ENCODE data around the gene SPATA31C1. TPM values are rescaled to one million over a fixed set of nuclear protein-coding genes. Genes with fewer than 3 reads are reported as not detected.

SPATA31C1 gene
- total and polyA plus RNA-seq, 2 of the 8 experiments (the other 6 are each of a cell fraction or from before 2014, with no cell fraction given), result 0.15 TPM; not detected in 1

- Histone ChIP-seq H2BK15ac (ENCODE audit: low read length) (no peak overlapping the region), H4K8ac (ENCODE audit: extremely low read depth, insufficient read depth, low read length) (no peak overlapping the region), H2AK5ac (ENCODE audit: low read depth, low read length) (no peak overlapping the region), H4K91ac (replicated peaks; ENCODE audit: insufficient read length, low read length) (no peak overlapping the region), H2BK20ac (ENCODE audit: low read length) (no peak overlapping the region), H3K79me1 (ENCODE audit: low read depth, low read length) (no peaks in the 10 kb centered on the region), H3K4ac (replicated peaks; ENCODE audit: insufficient read length, low read depth, low read length) (no peak overlapping the region), H4K20me1 (replicated peaks in 1 of 2; ENCODE audit: control insufficient read depth in 1 of 2, insufficient read depth in 2 of 2, low read length in 2 of 2) (peaks cover 0 to 5% of the 10 kb centered on the region in 2 experiments), H3K4me2 (ENCODE audit: insufficient read depth in 1 of 2, low read depth in 2 of 2, low read length in 2 of 2) (no peak overlapping the region), H2AFZ (ENCODE audit: low read length) (no peak overlapping the region), H3K23me2 (ENCODE audit: low read depth, low read length) (peaks cover 8% of the 10 kb centered on the region; the same call in 1 of the 2 replicates), H3K79me2 (ENCODE audit: control insufficient read depth in 1 of 2, insufficient read depth in 2 of 2, low read length in 2 of 2) (no peaks in the 10 kb centered on the region), H3K18ac (ENCODE audit: extremely low read depth, low read length) (no peak overlapping the region), H3K4me1 (replicated peaks in 1 of 4; ENCODE audit: control insufficient read depth in 3 of 4, insufficient read depth in 4 of 4, low read length in 3 of 4) (no peaks in the 10 kb centered on the region), H2BK5ac (ENCODE audit: low read depth, low read length) (no peak overlapping the region), H3K27ac (ENCODE audit: low read depth, low read length) (no peak overlapping the region), H3K14ac (ENCODE audit: insufficient read length) (no peak overlapping the region), H3K56ac (replicated peaks; ENCODE audit: insufficient read length, low read depth, low read length) (no peak overlapping the region), H2BK120ac (replicated peaks; ENCODE audit: low read depth, low read length) (no peak overlapping the region), H2BK12ac (ENCODE audit: low read depth, low read length) (no peak overlapping the region), H3K4me3 (ENCODE audit: extremely low read depth in 1 of 4, insufficient read depth in 2 of 4, low read depth in 3 of 4, low read length in 4 of 4) (no peak overlapping the region), H3K23ac (ENCODE audit: insufficient read length) (no peak overlapping the region), H3K36me3 (ENCODE audit: control insufficient read depth in 2 of 4, insufficient read depth in 4 of 4, low read length in 3 of 4) (no peaks in the 10 kb centered on the region), H3K27me3 (replicated peaks in 1 of 4; ENCODE audit: control insufficient read depth in 3 of 4, extremely low read depth in 1 of 4, insufficient read depth in 3 of 4, low read length in 3 of 4) (no peaks in the 10 kb centered on the region; a peak in 1 of 7 replicates), H3K9me3 (ENCODE audit: insufficient read depth in 2 of 2, low read depth in 1 of 2, low read length in 1 of 2) (no peaks in the 10 kb centered on the region), H3K9ac (replicated peaks in 1 of 4; ENCODE audit: extremely low read depth in 1 of 4, low read depth in 3 of 4, low read length in 3 of 4) (no peak overlapping the region), H4K5ac (ENCODE audit: insufficient read length, low read depth, low read length) (no peak overlapping the region)
- DNase-seq (ENCODE audit: low read depth in 1 of 2, low spot score in 2 of 2) (no peak), FAIRE-seq (no peak)
- WGBS, 2 experiments (ENCODE audit: extremely low coverage in 1 of 2, insufficient coverage in 1 of 2, insufficient read length in 1 of 2, insufficient replicate concordance in 2 of 2, low coverage in 1 of 2, low lambda C conversion rate in 2 of 2, missing lambda C conversion rate in 1 of 2), result 92% methylated on average over 3 of the region's 3 CpGs; no CpG with 5 or more reads in 1 of the 2 experiments
- POLR2A ChIA-PET (ENCODE audit: partially characterized antibody), result no interaction called here
- CTCF ChIA-PET (ENCODE audit: partially characterized antibody), result interaction anchor here (1.8 kb wide), 1 partner anchor 15 kb away, joined by 9 read pairs; the partner anchor contains the start of gene SPATA31E1
- TF ChIP-seq RAD21 (IDR thresholded peaks at IDR 0.05 in 1 of 2, conservative IDR thresholded peaks at IDR 0.05 in 1 of 2; ENCODE audit: low read depth in 2 of 2, low read length in 2 of 2) (no peak), SIN3A (conservative IDR thresholded peaks at IDR 0.05 in 1 of 2, IDR thresholded peaks at IDR 0.05 in 1 of 2; ENCODE audit: low read depth in 1 of 2, low read length in 2 of 2) (no peak), SP2 (IDR thresholded peaks at IDR 0.05; ENCODE audit: low read length) (no peak), GABPA (IDR thresholded peaks at IDR 0.05; ENCODE audit: borderline replicate concordance, insufficient read depth, low read length) (no peak), GTF2F1 (IDR thresholded peaks at IDR 0.05; ENCODE audit: borderline replicate concordance, low read depth, low read length) (no peak), ATF2 (IDR thresholded peaks at IDR 0.05; ENCODE audit: low read length) (no peak), HDAC6 (IDR thresholded peaks at IDR 0.05; ENCODE audit: low read depth, low read length) (no peak), MAFK (IDR thresholded peaks at IDR 0.05; ENCODE audit: low read depth, low read length) (no peak), POLR2AphosphoS5 (IDR thresholded peaks at IDR 0.05; ENCODE audit: low read depth, low read length) (no peak)
Measured at GRCh38 chr9:87868635-87869034, 49.1 kb upstream of the SPATA31C1 start.
